ENCODE measurements around the gene TPCN2.

Gene TPCN2

DNA sequence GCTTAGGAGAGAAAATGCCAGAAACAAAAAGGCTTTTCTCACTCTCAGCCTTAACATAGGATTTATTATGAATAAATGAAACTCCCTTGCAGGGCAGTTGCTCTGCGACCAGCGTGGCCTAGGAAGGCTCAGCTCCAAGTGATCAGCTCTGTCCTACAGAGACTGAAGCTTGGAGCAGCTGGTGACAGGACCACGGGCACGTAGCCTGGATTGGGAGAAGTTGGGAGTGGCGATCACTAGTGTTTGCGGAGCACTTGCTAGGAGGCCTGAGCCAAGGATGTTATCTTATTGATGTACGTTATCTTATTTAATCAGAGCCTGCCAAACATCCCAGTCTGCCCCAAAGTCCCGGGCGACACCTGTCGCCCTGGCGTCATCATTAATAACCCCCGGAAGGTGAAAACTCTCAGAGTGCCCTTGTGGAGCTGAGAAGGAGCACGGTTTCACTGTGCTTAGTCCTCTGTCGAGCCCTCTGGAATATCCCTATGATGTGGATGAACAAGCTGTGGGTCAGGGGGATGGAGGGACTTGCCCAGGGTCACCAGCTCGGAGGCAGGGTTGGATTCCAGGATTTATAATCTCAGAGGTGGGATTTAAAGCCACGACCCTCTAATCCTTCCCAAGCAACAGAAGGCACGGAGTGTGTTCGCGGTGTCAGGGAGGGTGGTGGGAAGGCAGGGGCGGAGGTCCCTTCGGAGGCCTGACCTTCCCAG, 66.2 kb downstream of the TPCN2 start:
- DNase-seq, result no peak

- DNase-seq, result no peak
Observed at GRCh38 chr11:69115586-69116560, 67.1 kb downstream of the TPCN2 start.

DNA sequence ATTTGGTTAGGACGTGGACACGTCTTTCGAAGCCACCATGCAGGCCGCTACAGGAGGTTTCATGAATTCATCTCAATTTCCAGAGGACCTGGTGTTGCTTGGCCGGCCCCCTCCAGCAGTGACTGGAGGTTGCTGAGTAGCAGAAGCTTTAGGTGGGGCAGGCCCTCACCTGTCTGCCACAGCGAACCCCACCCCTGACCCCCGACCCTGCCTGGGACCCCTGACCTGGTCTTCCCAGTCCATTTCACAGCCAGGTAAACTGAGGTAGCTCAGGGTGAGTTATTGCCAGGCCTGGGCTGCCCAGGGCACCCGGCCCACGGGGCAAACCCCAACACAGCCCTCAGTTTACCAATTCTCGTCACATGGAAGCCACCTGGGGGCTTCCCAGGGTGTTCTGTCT, 67.9 kb downstream of the TPCN2 start:
- no peak for DNase-seq

DNA sequence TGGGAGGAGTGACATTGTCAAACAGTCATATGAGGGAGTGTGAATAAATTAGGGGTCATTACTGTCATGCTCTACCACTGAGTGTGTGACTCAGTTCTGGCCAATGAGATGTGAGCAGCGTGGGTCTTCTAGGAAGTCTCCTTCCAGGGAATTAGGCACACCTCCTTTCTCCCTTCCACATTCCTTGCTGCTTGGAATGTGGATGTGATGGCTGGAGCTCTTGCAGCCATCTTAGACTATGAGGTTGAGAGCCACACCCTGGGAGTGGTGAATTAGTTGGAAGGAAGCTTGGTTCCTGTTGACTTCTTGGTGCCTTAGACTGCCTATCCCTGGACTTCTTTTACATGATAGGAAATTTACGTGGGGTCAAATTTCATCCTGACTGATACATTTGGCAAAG, 70.5 kb downstream of the TPCN2 start:
- DNase-seq, result no peak

- DNase-seq, result no peak
Observed at GRCh38 chr11:69120096-69120875, 71.6 kb downstream of the TPCN2 start.

DNA sequence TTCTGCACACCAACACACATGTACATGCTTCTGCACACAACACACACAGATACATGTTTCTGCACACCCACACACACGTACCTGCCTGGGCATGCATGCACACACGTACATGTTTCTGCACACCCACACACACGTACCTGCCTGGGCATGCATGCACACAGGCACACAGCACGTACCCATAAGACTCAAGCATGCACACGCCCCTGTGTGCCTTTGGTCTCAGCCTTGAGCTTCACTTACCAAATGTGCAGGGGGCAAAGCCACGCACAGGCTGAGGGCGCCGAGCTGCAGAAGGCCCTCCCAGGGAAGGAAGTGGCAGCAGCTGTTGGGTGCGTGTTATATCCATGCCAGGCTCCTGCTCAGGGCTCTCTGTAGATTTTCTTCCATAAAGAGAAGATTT, 72.3 kb downstream of the TPCN2 start:
- DNase-seq, result no peak

DNA sequence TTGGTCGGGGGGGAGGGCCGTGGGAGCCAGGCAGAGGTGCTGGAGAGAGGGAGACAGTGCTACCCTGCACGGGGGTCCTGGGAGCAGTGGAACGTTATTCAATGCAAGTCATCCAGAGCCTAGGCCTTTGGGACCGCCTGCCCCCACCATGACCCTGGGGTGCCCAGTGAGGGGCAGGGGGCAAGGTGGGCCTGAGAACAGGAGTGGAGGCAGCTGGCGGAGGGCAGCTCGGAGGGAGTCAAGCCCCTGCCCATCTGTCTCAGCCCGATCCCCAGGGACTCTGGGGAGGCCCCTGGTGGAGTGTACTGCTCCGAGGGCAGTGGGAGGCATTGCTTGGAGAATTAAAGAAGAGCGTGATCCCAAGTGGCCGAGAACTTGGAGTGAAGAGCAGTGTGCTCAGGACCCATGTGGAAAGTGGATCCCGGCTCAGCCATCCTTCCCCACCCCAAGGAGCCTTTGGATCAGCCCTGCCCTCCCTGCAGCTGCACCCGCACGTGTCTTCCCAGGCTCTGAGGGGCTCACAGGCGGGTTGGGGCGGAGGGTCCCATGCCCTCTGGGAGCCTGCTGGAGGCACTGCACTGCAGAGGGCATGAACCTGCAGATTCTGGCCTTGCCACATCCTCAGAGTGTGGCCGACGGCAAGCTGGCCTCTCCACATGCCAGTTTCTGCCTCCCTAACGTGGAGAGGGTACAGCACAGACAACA, 73.0 kb downstream of the TPCN2 start:
- DNase-seq, result no peak

DNA sequence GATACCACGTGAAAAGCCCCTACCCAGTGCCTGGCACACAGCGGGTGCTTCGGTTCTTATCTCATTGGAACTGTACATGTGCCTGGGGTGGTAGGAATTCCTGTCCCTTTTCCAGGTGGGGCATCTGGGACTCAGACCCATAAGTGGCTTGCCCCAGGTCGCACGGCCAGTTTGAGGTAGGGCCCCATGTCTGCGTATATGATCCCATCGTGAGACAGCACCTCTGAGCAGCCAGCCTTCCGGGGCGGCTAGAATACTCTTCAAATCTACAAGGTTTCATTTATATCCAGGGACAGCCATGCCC, 73.5 kb downstream of the TPCN2 start:
- no peak for DNase-seq

GRCh38 chr11:69122630-69123431, 74.1 kb downstream of the TPCN2 start:
- DNase-seq, result no peak

DNA sequence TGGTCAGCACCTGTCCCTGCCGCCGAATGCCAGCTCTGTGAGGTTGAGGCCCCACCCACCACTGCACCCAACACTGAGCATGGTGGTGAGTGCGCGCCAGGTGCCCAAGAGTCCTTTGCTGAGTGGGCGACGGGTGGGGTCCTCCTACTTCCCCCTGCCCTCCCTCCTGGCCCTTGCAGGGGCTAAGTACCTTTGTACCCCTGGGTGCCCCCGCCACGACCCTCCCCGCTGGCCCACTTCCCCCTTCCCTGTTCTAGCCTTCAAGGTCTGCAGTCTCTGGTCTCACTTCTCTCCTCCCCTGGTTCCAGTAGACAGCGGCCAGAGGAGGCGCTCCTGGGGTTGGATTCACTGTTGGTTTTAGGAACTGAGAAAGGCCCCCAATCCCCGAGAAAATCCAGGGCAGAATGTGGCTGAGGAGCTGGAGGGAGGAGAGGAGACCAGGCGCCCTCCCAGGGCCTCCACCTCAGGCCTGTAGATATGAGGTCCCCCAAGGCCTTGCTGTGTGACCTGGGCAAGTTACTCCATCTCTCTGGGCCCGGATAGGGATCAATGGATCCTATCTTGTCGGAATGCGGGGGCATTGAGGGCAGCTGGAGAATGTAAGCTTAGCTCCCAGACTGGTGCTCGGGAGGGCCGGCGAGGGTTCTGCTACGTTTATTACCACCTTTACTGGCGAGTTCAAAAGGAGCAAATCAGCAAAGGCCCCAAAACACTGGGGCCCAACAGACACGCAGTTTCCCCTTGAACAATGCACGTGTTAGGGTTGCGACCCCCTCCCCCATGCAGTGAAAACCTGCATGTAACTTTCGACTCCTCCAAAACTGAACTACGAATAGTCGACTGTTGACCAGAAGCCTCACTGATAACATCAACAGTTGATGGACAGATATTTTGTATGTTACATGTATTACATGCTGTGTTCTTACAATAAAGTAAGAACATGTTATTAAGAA, 75.1 kb downstream of the TPCN2 start:
- DNase-seq, result no peak

DNA sequence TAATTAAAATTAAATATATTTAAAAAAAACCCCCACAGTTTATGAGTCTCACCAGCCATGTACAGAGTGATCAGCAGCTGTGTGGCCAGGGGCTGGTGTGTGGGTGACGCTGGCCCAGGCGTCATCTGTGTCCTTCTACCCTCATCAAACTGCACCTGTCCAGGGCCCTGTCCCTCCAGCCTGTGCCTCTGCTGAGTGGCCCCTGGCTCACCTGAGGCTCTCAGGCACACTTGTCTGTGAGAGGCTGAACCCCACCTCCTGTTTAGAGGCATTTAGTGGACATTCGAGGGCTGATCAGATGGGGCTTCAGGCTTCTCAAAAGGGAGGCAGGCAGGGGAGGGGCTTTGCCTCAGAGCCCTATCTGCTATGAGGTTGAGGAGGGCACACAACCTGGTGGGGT, 77.1 kb downstream of the TPCN2 start:
- DNase-seq, result no peak

GRCh38 chr11:69126286-69126685, 77.6 kb downstream of the TPCN2 start:
- no peak for DNase-seq

GRCh38 chr11:69127081-69127850, 78.5 kb downstream of the TPCN2 start:
- no peak for DNase-seq

- no peak for DNase-seq
Observed at GRCh38 chr11:69127884-69128283, 79.2 kb downstream of the TPCN2 start.

DNA sequence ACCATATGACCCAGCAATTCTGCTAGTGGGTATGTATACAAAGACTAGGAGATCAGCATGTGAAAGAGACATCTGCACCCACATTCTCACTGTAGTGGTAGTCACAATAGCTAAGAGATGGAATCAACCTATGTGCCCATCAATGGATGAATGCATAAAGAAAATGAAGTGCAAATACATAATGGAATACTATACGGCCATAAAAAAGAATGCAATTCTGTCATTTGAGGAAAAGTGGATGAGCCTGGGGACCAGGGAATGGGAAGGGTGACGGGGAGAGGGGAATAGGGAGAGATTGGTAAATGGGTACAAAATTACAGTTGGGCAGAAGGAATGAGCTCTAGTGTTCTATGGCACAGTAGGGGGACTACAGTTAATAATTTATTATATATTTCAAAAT, 80.3 kb downstream of the TPCN2 start:
- no peak for DNase-seq

GRCh38 chr11:69129647-69130046, 80.9 kb downstream of the TPCN2 start:
- DNase-seq, result no peak

- DNase-seq, result no peak
Observed at GRCh38 chr11:69130654-69131053, 81.9 kb downstream of the TPCN2 start.

DNA sequence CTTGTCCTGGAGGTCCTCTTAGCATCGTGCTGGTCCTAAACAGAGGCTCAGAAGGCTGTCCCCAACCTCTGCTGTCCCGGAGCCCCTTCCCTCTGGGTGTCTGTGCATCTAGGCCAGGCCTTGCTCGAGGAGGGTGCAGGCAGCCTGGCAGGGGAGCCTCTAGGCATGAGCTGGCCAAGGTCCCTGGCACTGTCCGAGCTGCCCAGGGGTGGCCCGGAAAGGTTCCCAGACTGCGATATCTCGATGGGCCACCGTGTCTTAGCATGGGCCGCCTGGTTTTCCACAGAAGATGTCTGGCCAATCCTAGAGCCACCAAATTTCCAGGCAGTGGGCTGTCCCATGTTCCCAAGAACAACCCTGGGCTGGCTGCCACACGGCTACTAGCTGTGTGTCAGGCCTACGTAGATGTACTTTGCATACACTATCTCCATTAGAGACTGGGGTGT, 82.4 kb downstream of the TPCN2 start:
- DNase-seq, result no peak

DNA sequence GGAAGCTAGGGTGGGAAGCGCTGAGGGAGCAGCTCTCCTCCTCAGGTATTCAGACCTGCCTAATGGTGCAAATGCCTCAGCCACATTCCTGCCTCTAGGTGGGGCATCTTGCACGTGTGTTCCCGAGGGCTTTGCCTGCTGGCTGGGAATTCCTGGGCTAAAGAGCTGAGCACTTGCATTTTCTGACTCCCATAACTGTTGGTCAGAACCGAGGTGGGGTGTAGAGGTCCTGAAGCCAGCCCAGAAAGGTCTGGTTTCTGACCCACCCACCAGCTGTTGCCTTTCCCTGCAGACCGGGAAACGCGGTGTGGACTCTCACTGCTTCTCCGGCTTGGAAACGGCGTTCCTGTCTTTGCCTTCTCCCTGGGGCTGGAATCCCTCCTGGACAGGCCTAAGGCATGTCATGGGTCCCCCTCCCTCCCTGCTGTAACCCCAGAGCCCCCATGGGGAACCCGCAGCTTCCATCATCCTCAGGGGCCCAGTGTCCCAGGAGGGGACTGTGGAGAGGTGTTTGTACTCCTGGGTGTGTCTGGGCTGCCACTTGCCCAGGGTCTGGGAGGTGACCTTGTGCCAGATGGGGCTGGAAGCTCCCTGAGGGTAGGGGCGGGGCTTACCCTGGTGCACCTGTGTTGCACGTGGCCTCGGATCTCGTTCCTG, 83.0 kb downstream of the TPCN2 start:
- no peak for DNase-seq
